NT2/D1 (cell line): Measurements from ENCODE around the gene SLC43A3.

ENCODE experiments used
- SUZ12 ChIP-seq: IDR thresholded peaks from 2 replicates; pipeline ENCODE4 v1.6.1; 2011; ENCODE audit not compliant: insufficient read length, insufficient read depth; ENCODE audit errors: extremely low read depth
- YY1 ChIP-seq: IDR thresholded peaks from 2 replicates; pipeline ENCODE4 v1.6.1; 2011; ENCODE audit not compliant: insufficient read length, insufficient read depth

- no peak for TF ChIP-seq YY1
- TF ChIP-seq SUZ12: no peak
Measured at GRCh38 chr11:57421066-57421465, 5.9 kb downstream of the SLC43A3 start.
